ENCODE data around the gene USP54.

Gene USP54

DNA sequence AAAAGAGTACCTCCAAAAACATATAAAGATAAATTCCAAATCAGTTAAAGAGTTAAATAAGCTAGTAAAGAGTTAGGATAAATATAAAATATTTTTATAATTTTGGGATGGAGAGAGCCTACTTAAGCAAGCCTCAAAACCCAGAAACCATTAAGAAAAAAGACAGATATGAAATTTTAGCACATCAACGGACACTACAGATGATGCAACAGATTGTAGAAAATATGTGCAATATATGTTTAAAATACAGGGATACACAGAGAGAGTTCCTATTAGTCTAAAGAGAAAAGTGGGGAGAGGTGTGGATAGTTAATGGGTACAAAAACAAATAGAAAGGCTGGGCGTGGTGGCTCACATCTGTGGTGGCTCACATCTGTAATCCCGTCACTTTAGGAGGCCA, 23.6 kb upstream of the USP54 start:
- Histone ChIP-seq H3K36me3 (ENCODE audit: insufficient read depth) (no peaks in the 10 kb centered on the region), H2AFZ (ENCODE audit: low read depth) (no peak overlapping the region), H3K4me3 (IDR thresholded peaks at IDR 0.05; ENCODE audit: insufficient read depth, low read depth, low read length) (no peak overlapping the region), H3K27ac (no peak overlapping the region), H3K9ac (no peak overlapping the region), H3K79me2 (ENCODE audit: insufficient read depth, low read depth) (no peaks in the 10 kb centered on the region), H3K4me1 (ENCODE audit: low read depth, poor library complexity, severe bottlenecking) (no peaks in the 10 kb centered on the region), H4K20me1 (ENCODE audit: insufficient read depth) (no peaks in the 10 kb centered on the region), H3K27me3 (ENCODE audit: insufficient read depth, low read depth) (no peaks in the 10 kb centered on the region), H3K4me2 (no peak overlapping the region)
- no peak for TF ChIP-seq CTCF (conservative IDR thresholded peaks at IDR 0.05; ENCODE audit: low read depth, low read length)

GRCh38 chr10:73609116-73609515, 18.0 kb upstream of the USP54 start:
- no peaks in the 10 kb centered on the region for H4K20me1 ChIP-seq (ENCODE audit: insufficient read depth)
- H3K36me3 ChIP-seq (ENCODE audit: insufficient read depth) = no peaks in the 10 kb centered on the region
- no peaks in the 10 kb centered on the region for H3K27me3 ChIP-seq (ENCODE audit: insufficient read depth, low read depth)
- no peak overlapping the region for H2AFZ ChIP-seq (ENCODE audit: low read depth)
- H3K4me3 ChIP-seq (IDR thresholded peaks at IDR 0.05; ENCODE audit: insufficient read depth, low read depth, low read length) = no peak overlapping the region
- TF ChIP-seq CTCF (conservative IDR thresholded peaks at IDR 0.05; ENCODE audit: low read depth, low read length) = no peak
- no peak overlapping the region for H3K9ac ChIP-seq
- no peaks in the 10 kb centered on the region for H3K79me2 ChIP-seq (ENCODE audit: insufficient read depth, low read depth)
- no peak overlapping the region for H3K27ac ChIP-seq
- H3K4me2 ChIP-seq = no peak overlapping the region
- H3K4me1 ChIP-seq (ENCODE audit: low read depth, poor library complexity, severe bottlenecking) = no peaks in the 10 kb centered on the region

- H3K4me2 ChIP-seq = no peak overlapping the region
- H3K9ac ChIP-seq = no peak overlapping the region
- H3K27ac ChIP-seq = no peak overlapping the region
These were observed 10.4 kb upstream of the USP54 start for GRCh38 chr10:73601486-73601921.

DNA sequence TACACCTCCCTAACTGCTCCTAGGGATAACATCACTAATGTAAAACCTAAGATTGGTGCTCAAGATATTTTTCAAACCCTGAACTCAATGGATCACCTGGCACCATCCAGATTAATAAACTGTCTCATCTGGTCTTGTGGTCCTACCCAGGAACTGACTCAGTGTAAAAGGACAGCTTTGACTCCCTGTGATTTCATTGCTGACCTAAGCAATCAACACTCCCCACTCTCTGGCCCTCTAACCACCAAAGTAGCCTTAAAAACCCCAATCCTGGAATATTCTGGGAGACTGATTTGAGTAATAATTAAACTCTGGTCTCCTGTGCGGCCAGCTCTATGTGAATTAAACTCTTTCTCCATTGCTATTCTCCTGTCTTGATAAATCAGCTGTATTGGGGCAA, 6.2 kb upstream of the USP54 start:
- no peak for TF ChIP-seq CTCF (conservative IDR thresholded peaks at IDR 0.05; ENCODE audit: low read depth, low read length)
- H3K27me3 ChIP-seq (ENCODE audit: insufficient read depth, low read depth) = no peaks in the 10 kb centered on the region
- no peaks in the 10 kb centered on the region for H3K36me3 ChIP-seq (ENCODE audit: insufficient read depth)
- peaks cover 12% of the 10 kb centered on the region for H3K4me1 ChIP-seq (ENCODE audit: low read depth, poor library complexity, severe bottlenecking)
- H2AFZ ChIP-seq (ENCODE audit: low read depth) = no peak overlapping the region
- no peak overlapping the region for H3K4me2 ChIP-seq
- no peak overlapping the region for H3K4me3 ChIP-seq (IDR thresholded peaks at IDR 0.05; ENCODE audit: insufficient read depth, low read depth, low read length)
- H4K20me1 ChIP-seq (ENCODE audit: insufficient read depth) = no peaks in the 10 kb centered on the region
- H3K79me2 ChIP-seq (ENCODE audit: insufficient read depth, low read depth) = no peaks in the 10 kb centered on the region
- H3K27ac ChIP-seq = no peak overlapping the region
- H3K9ac ChIP-seq = no peak overlapping the region

More at GRCh38 chr10:73601486-73601921, 10.4 kb upstream of the USP54 start:
- Histone ChIP-seq H2AFZ (ENCODE audit: low read depth) (no peak overlapping the region), H3K36me3 (ENCODE audit: insufficient read depth) (no peaks in the 10 kb centered on the region), H3K4me3 (IDR thresholded peaks at IDR 0.05; ENCODE audit: insufficient read depth, low read depth, low read length) (no peak overlapping the region), H3K4me1 (ENCODE audit: low read depth, poor library complexity, severe bottlenecking) (peaks cover 12% of the 10 kb centered on the region), H3K79me2 (ENCODE audit: insufficient read depth, low read depth) (no peaks in the 10 kb centered on the region), H4K20me1 (ENCODE audit: insufficient read depth) (no peaks in the 10 kb centered on the region), H3K27me3 (ENCODE audit: insufficient read depth, low read depth) (no peaks in the 10 kb centered on the region)
- TF ChIP-seq CTCF (conservative IDR thresholded peaks at IDR 0.05; ENCODE audit: low read depth, low read length) = no peak
